Activated CD8-positive, alpha-beta memory T cell treated with anti-CD3 and anti-CD28 coated beads, Interleukin-2, amount 50 U/mL, for 24 hours (primary cell): ENCODE results near the gene DIS3L2.

Experiments used
- DNase-seq: peaks from one replicate; pipeline ENCODE4 v3.0.0-alpha.2; 2020; ENCODE audit errors: extremely low read depth

DIS3L2 gene

GRCh38 chr2:232228971-232229894 lies 267.7 kb downstream of the DIS3L2 start:
- no peak for DNase-seq

GRCh38 chr2:232229911-232230310 lies 268.4 kb downstream of the DIS3L2 start:
- DNase-seq, result no peak

- no peak for DNase-seq
These were observed 269.0 kb downstream of the DIS3L2 start for GRCh38 chr2:232230560-232230959.

- no peak for DNase-seq
These were observed 270.0 kb downstream of the DIS3L2 start for GRCh38 chr2:232231554-232231953.

- DNase-seq, result no peak
These were observed 271.4 kb downstream of the DIS3L2 start for GRCh38 chr2:232232915-232233314.

GRCh38 chr2:232234922-232235615 lies 273.6 kb downstream of the DIS3L2 start:
- DNase-seq, result no peak

- DNase-seq, result no peak
These were observed 274.2 kb downstream of the DIS3L2 start for GRCh38 chr2:232235716-232236115.

GRCh38 chr2:232236200-232236599 lies 274.7 kb downstream of the DIS3L2 start:
- DNase-seq, result no peak

GRCh38 chr2:232237464-232237863 lies 276.0 kb downstream of the DIS3L2 start:
- no peak for DNase-seq

- no peak for DNase-seq
These were observed 276.6 kb downstream of the DIS3L2 start for GRCh38 chr2:232238108-232238507.

GRCh38 chr2:232238596-232238995 lies 277.1 kb downstream of the DIS3L2 start:
- DNase-seq, result no peak

- no peak for DNase-seq
These were observed 278.6 kb downstream of the DIS3L2 start for GRCh38 chr2:232239951-232240681.

- no peak for DNase-seq
These were observed 279.4 kb downstream of the DIS3L2 start for GRCh38 chr2:232240906-232241305.

GRCh38 chr2:232242316-232242715 lies 280.8 kb downstream of the DIS3L2 start:
- DNase-seq, result no peak

GRCh38 chr2:232245111-232245510 lies 283.6 kb downstream of the DIS3L2 start:
- no peak for DNase-seq

GRCh38 chr2:232246245-232246644 lies 284.7 kb downstream of the DIS3L2 start:
- no peak for DNase-seq

GRCh38 chr2:232249096-232249495 lies 287.6 kb downstream of the DIS3L2 start:
- DNase-seq, result no peak

- no peak for DNase-seq
These were observed 289.0 kb downstream of the DIS3L2 start for GRCh38 chr2:232250246-232251175.

GRCh38 chr2:232255033-232255432 lies 293.5 kb downstream of the DIS3L2 start:
- DNase-seq, result no peak

GRCh38 chr2:232260075-232260474 lies 298.6 kb downstream of the DIS3L2 start:
- no peak for DNase-seq

- no peak for DNase-seq
These were observed 300.3 kb downstream of the DIS3L2 start for GRCh38 chr2:232261776-232262175.
